Measurements from ENCODE around the gene ANAPC15. TPM values are rescaled to one million over a fixed set of nuclear protein-coding genes. Genes with fewer than 3 reads are reported as not detected.

ANAPC15 gene
- total and polyA plus RNA-seq, 2 experiments from 2014 or later, result 52.1 to 117 TPM

DNA sequence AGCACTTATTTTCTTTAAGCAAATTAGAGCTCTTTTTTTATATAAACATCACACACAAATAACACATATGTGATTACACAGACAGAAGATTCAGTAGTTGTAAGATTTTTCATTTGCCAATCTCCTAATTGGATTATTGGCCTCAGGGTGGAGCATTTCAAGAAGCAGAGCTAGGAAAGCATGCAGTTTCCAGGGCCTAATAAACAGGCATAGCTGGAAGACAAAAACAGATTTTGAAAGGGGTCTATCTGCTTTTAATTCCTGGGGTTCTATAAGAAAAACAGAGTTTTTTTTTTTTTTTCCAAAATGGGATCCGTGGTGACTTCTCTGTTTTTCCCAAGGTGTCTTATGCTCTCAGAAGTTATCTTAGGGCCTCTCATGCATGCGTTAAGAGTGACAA, 15.4 kb upstream of the ANAPC15 start (continued):
- TF ChIP-seq, protein P1, sequence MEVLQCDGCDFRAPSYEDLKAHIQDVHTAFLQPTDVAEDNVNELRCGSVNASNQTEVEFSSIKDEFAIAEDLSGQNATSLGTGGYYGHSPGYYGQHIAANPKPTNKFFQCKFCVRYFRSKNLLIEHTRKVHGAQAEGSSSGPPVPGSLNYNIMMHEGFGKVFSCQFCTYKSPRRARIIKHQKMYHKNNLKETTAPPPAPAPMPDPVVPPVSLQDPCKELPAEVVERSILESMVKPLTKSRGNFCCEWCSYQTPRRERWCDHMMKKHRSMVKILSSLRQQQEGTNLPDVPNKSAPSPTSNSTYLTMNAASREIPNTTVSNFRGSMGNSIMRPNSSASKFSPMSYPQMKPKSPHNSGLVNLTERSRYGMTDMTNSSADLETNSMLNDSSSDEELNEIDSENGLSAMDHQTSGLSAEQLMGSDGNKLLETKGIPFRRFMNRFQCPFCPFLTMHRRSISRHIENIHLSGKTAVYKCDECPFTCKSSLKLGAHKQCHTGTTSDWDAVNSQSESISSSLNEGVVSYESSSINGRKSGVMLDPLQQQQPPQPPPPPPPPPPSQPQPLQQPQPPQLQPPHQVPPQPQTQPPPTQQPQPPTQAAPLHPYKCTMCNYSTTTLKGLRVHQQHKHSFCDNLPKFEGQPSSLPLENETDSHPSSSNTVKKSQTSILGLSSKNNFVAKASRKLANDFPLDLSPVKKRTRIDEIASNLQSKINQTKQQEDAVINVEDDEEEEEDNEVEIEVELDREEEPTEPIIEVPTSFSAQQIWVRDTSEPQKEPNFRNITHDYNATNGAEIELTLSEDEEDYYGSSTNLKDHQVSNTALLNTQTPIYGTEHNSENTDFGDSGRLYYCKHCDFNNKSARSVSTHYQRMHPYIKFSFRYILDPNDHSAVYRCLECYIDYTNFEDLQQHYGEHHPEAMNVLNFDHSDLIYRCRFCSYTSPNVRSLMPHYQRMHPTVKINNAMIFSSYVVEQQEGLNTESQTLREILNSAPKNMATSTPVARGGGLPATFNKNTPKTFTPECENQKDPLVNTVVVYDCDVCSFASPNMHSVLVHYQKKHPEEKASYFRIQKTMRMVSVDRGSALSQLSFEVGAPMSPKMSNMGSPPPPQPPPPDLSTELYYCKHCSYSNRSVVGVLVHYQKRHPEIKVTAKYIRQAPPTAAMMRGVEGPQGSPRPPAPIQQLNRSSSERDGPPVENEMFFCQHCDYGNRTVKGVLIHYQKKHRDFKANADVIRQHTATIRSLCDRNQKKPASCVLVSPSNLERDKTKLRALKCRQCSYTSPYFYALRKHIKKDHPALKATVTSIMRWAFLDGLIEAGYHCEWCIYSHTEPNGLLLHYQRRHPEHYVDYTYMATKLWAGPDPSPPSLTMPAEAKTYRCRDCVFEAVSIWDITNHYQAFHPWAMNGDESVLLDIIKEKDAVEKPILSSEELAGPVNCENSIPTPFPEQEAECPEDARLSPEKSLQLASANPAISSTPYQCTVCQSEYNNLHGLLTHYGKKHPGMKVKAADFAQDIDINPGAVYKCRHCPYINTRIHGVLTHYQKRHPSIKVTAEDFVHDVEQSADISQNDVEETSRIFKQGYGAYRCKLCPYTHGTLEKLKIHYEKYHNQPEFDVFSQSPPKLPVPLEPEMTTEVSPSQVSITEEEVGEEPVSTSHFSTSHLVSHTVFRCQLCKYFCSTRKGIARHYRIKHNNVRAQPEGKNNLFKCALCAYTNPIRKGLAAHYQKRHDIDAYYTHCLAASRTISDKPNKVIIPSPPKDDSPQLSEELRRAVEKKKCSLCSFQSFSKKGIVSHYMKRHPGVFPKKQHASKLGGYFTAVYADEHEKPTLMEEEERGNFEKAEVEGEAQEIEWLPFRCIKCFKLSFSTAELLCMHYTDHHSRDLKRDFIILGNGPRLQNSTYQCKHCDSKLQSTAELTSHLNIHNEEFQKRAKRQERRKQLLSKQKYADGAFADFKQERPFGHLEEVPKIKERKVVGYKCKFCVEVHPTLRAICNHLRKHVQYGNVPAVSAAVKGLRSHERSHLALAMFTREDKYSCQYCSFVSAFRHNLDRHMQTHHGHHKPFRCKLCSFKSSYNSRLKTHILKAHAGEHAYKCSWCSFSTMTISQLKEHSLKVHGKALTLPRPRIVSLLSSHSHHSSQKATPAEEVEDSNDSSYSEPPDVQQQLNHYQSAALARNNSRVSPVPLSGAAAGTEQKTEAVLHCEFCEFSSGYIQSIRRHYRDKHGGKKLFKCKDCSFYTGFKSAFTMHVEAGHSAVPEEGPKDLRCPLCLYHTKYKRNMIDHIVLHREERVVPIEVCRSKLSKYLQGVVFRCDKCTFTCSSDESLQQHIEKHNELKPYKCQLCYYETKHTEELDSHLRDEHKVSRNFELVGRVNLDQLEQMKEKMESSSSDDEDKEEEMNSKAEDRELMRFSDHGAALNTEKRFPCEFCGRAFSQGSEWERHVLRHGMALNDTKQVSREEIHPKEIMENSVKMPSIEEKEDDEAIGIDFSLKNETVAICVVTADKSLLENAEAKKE (CRISPR knock-in tag; IDR thresholded peaks at IDR 0.05), result no peak
- TF ChIP-seq ZNF331 (CRISPR knock-in tag; IDR thresholded peaks at IDR 0.05; ENCODE audit: low read depth) (no peak), EZH2 (IDR thresholded peaks at IDR 0.05; ENCODE audit: low read depth, unreplicated experiment) (no peak), NANOG (IDR thresholded peaks at IDR 0.05; ENCODE audit: borderline replicate concordance) (no peak), STAT1 (IDR thresholded peaks at IDR 0.05; ENCODE audit: unreplicated experiment) (no peak)

DNA sequence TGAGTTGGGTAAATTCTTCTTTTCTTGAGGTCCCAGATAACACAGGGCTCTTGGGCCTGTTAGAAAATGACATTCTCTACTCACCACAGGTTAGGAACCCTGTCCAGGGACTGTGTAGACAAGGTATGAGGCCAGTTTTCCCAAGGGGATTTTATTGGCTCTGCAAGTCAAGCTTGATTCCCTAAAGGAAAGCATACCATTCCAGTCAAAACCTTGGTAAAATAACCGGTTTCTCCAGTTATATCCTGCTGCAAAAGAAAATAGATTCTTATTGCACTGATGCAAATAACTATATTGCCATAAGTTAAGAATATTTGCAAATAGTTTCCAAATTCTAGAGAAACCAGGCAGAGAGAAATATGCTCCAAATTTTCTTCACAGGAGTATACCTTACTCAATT, 13.5 kb upstream of the ANAPC15 start:
- Mint-ChIP-seq H3K36me3 (ENCODE audit: low read depth) (peaks cover 18% of the 10 kb centered on the region), H3K27me3 (ENCODE audit: insufficient read depth, low read depth, poor library complexity) (peaks cover 7% of the 10 kb centered on the region), H3K4me1 (no peaks in the 10 kb centered on the region), H3K4me3 (no peak overlapping the region), H3K9me3 (peaks cover 52% of the 10 kb centered on the region), H3K27ac (no peak overlapping the region)
- no peak for ATAC-seq
- Histone ChIP-seq H3K4me1 (ENCODE audit: insufficient read depth) (no peaks in the 10 kb centered on the region), H3K27me3 (ENCODE audit: insufficient read depth) (no peaks in the 10 kb centered on the region), H3K4me3 (no peak overlapping the region), H3K27ac (ENCODE audit: low read depth) (no peak overlapping the region), H3K4me2 (no peak overlapping the region), H3K9me2 (ENCODE audit: insufficient read depth) (no peaks in the 10 kb centered on the region), H2AFZ (no peak overlapping the region), H4K20me1 (replicated peaks; ENCODE audit: insufficient read depth) (no peaks in the 10 kb centered on the region), H3F3A (replicated peaks; ENCODE audit: low read depth) (no peaks in the 10 kb centered on the region), H3K79me2 (replicated peaks; ENCODE audit: insufficient read depth) (no peaks in the 10 kb centered on the region), H3K36me3 (ENCODE audit: insufficient read depth) (no peaks in the 10 kb centered on the region; the same call in 1 of the 2 replicates)
- no peak for DNase-seq (ENCODE audit: low spot score)
- TF ChIP-seq ZNF114 (CRISPR knock-in tag; IDR thresholded peaks at IDR 0.05) (no peak), POLR2AphosphoS5 (IDR thresholded peaks at IDR 0.05; ENCODE audit: low read depth) (no peak), ZNF331 (CRISPR knock-in tag; IDR thresholded peaks at IDR 0.05; ENCODE audit: low read depth) (no peak)
- TF ChIP-seq, protein P2, sequence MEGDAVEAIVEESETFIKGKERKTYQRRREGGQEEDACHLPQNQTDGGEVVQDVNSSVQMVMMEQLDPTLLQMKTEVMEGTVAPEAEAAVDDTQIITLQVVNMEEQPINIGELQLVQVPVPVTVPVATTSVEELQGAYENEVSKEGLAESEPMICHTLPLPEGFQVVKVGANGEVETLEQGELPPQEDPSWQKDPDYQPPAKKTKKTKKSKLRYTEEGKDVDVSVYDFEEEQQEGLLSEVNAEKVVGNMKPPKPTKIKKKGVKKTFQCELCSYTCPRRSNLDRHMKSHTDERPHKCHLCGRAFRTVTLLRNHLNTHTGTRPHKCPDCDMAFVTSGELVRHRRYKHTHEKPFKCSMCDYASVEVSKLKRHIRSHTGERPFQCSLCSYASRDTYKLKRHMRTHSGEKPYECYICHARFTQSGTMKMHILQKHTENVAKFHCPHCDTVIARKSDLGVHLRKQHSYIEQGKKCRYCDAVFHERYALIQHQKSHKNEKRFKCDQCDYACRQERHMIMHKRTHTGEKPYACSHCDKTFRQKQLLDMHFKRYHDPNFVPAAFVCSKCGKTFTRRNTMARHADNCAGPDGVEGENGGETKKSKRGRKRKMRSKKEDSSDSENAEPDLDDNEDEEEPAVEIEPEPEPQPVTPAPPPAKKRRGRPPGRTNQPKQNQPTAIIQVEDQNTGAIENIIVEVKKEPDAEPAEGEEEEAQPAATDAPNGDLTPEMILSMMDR (conservative IDR thresholded peaks at IDR 0.05; ENCODE audit: low read depth in 2 of 2), result no peak
- TF ChIP-seq, protein P1 (CRISPR knock-in tag; IDR thresholded peaks at IDR 0.05), result no peak

Measured in GM23338 (cell line).